K562 (cell line): Measurements from ENCODE around the gene CHERP. TPM values are rescaled to one million over a fixed set of nuclear protein-coding genes. Genes with fewer than 3 reads are reported as not detected.

Source experiments
- ATF7 ChIP-seq: fragments of 450-650 bp; IDR thresholded peaks from 2 replicates; pipeline ENCODE4 v1.7.1; 2014; ENCODE audit warnings: mild to moderate bottlenecking, moderate library complexity
- CREB5 ChIP-seq: fragments of 250-450 bp; sonication (Bioruptor Pico); IDR thresholded peaks from 2 replicates; pipeline ENCODE4 v1.5.0; 2020; ENCODE audit warnings: mild to moderate bottlenecking
- DNMT1 ChIP-seq: fragments of 450-650 bp; IDR thresholded peaks from 2 replicates; pipeline ENCODE4 v1.6.1; 2016; ENCODE audit warnings: antibody characterized with exemption, mild to moderate bottlenecking
- E4F1 ChIP-seq: fragments of 250-450 bp; sonication (Bioruptor Pico); IDR thresholded peaks from 2 replicates; pipeline ENCODE4 v1.5.0; 2021; ENCODE audit warnings: mild to moderate bottlenecking, borderline replicate concordance
- FOXK1 ChIP-seq: sonication (generic); formaldehyde crosslinking; IDR thresholded peaks from 2 replicates; pipeline ENCODE4 v1.8.0; 2022; ENCODE audit warnings: missing genetic modification reagents, mild to moderate bottlenecking, borderline replicate concordance
- GATAD2A ChIP-seq: fragments of 450-650 bp; IDR thresholded peaks from 2 replicates; pipeline ENCODE4 v1.6.1; 2017
- KDM5B ChIP-seq: fragments of 200-600 bp; sonication (generic); IDR thresholded peaks from 2 replicates; pipeline ENCODE4 v1.6.1; 2012; ENCODE audit warnings: low read depth, mild to moderate bottlenecking, moderate library complexity, low read length, control low read depth, inconsistent platforms; ENCODE audit not compliant: insufficient replicate concordance
- KHSRP ChIP-seq: fragments of 450-650 bp; IDR thresholded peaks from 2 replicates; pipeline ENCODE4 v1.6.1; 2017
- NCOA6 ChIP-seq: fragments of 450-650 bp; IDR thresholded peaks from 2 replicates; pipeline ENCODE4 v1.6.1; 2017; ENCODE audit warnings: mild to moderate bottlenecking
- NFYB ChIP-seq: IDR thresholded peaks from 2 replicates; pipeline ENCODE4 v1.6.1; 2011; ENCODE audit warnings: mild to moderate bottlenecking, moderate library complexity; ENCODE audit not compliant: insufficient read length; ENCODE audit errors: extremely low read depth
- PHF20 ChIP-seq: fragments of 450-650 bp; IDR thresholded peaks from 2 replicates; pipeline ENCODE4 v1.6.1; 2018; ENCODE audit not compliant: partially characterized antibody
- SRSF7 ChIP-seq: fragments of 200-400 bp; formaldehyde crosslinking; optimal IDR thresholded peaks from 2 replicates; pipeline ENCODE3; 2017; ENCODE audit warnings: mild to moderate bottlenecking, low read depth, low read length
- THAP7 ChIP-seq: fragments of 250-450 bp; sonication (Bioruptor Pico); IDR thresholded peaks from 2 replicates; pipeline ENCODE4 v1.5.0; 2021
- XRCC5 ChIP-seq: fragments of 200-400 bp; formaldehyde crosslinking; IDR thresholded peaks from 2 replicates; pipeline ENCODE4 v1.6.1; 2017; ENCODE audit warnings: low read depth, mild to moderate bottlenecking, low read length
- ZBTB1 ChIP-seq: sonication (generic); formaldehyde crosslinking; IDR thresholded peaks from 2 replicates; pipeline ENCODE4 v1.8.1; 2023; ENCODE audit warnings: missing genetic modification reagents, low read depth, mild to moderate bottlenecking, borderline replicate concordance
- ZBTB12 ChIP-seq: fragments of 250-450 bp; sonication (Bioruptor Pico); IDR thresholded peaks from 2 replicates; pipeline ENCODE4 v1.4.0; 2020
- ZNF12 ChIP-seq: sonication (generic); formaldehyde crosslinking; IDR thresholded peaks from 2 replicates; pipeline ENCODE4 v1.4.0; 2020; ENCODE audit warnings: mild to moderate bottlenecking, missing genetic modification reagents
- ZNF143 ChIP-seq: sonication (generic); formaldehyde crosslinking; IDR thresholded peaks from 2 replicates; pipeline ENCODE4 v1.9.0; 2022; ENCODE audit warnings: mild to moderate bottlenecking, missing genetic modification reagents
- ZNF280A ChIP-seq: fragments of 450-650 bp; IDR thresholded peaks from 2 replicates; pipeline ENCODE4 v1.6.1; 2018; ENCODE audit warnings: mild to moderate bottlenecking, low read depth; ENCODE audit not compliant: partially characterized antibody
- ZNF41 ChIP-seq: fragments of 250-450 bp; sonication (Bioruptor Pico); conservative IDR thresholded peaks from 2 replicates; pipeline ENCODE4 v1.4.0; 2020; ENCODE audit warnings: mild to moderate bottlenecking
- ZNF444 ChIP-seq: fragments of 250-450 bp; sonication (Bioruptor Pico); IDR thresholded peaks from 2 replicates; pipeline ENCODE4 v1.4.0; 2020; ENCODE audit warnings: mild to moderate bottlenecking, moderate library complexity
- ZNF589 ChIP-seq: fragments of 200-800 bp; sonication (Bioruptor generic); IDR thresholded peaks from 2 replicates; pipeline ENCODE4 v1.6.1; 2016; ENCODE audit warnings: low read depth, missing genetic modification characterization, missing compliant biosample characterization
- ZNF644 ChIP-seq: fragments of 200-800 bp; sonication (Bioruptor generic); IDR thresholded peaks from 2 replicates; pipeline ENCODE4 v1.6.1; 2016; ENCODE audit warnings: low read depth, missing genetic modification characterization, missing compliant biosample characterization
- polyA plus RNA-seq, 8 experiments: library from polyadenylated mRNA; depleted of rRNA in 4 of 8; stranded (reverse) in 5 of 8; unstranded in 3 of 8; fragments of >200 nt; fragmentation: Nextera tagmentation in 2 of 8; fragmentation: Illumina TruSeq in 1 of 8; extraction: Ambion mirVana in 2 of 8; extraction: Trizol in 1 of 8; gene quantifications; 2 replicates each; pipeline versions ENCODE4 v1.2.1 to v1.2.3, GENCODE V29; 2011 to 2014; ENCODE audit warnings: inconsistent platforms in 1 of 8, missing spikeins in 1 of 8
- total RNA-seq, 7 experiments: library from RNA; depleted of rRNA in 6 of 7; stranded (reverse); fragments of >200 nt in 6 of 7; fragmentation: Illumina TruSeq in 2 of 7; extraction: Trizol in 2 of 7; gene quantifications; 2 replicates each; pipeline versions ENCODE4 v1.2.1 to v1.2.3, GENCODE V29; 2011 to 2021; ENCODE audit warnings: low replicate concordance in 1 of 7

The CHERP gene
- total and polyA plus RNA-seq, 9 of the 15 experiments (the other 6 are each of a cell fraction or from before 2014, with no cell fraction given), result 0.60 to 85.1 (median 7.8) TPM

- TF ChIP-seq ZNF280A (no peak), THAP7 (CRISPR knock-in tag) (no peak), ZNF644 (tag) (peak; percentile 98), ZNF589 (CRISPR knock-in tag) (peak; percentile 64; the same call in 1 of the 2 replicates), NFYB (peak; percentile 77), PHF20 (peak; percentile 70), ZNF444 (CRISPR knock-in tag) (no peak), KDM5B (peak; percentile 74), XRCC5 (peak; percentile 52; the same call in 1 of the 2 replicates), FOXK1 (CRISPR knock-in tag) (no peak), CREB5 (CRISPR knock-in tag) (no peak), ZBTB12 (CRISPR knock-in tag) (peak; percentile 49; the same call in 1 of the 2 replicates), SRSF7 (no peak), ZNF143 (CRISPR knock-in tag) (peak; percentile 99), GATAD2A (no peak), NCOA6 (no peak), DNMT1 (no peak), KHSRP (no peak), ATF7 (peak; percentile 89), E4F1 (no peak), ZNF12 (CRISPR knock-in tag) (no peak), ZNF41 (CRISPR knock-in tag) (no peak), ZBTB1 (CRISPR knock-in tag) (no peak)
These were observed 46.1 kb downstream of the CHERP start, which contains the start of the genes C19orf44 and CALR3 (continued) for GRCh38 chr19:16495982-16496612.
